Neuronal stem cell (in vitro differentiated cells): Measurements from ENCODE around the gene CIT.

Experiments
- DNase-seq: peaks from one replicate; pipeline ENCODE4 v3.0.0-alpha.2; 2013; ENCODE audit warnings: low spot score
- H2AFZ ChIP-seq: one replicate; pipeline ENCODE4 v1.6.1; 2013; ENCODE audit warnings: mild to moderate bottlenecking, low read length, inconsistent platforms
- H2AK5ac ChIP-seq: 2 replicates; pipeline ENCODE4 v1.6.1; 2013; ENCODE audit warnings: low read depth, mild to moderate bottlenecking, inconsistent platforms, low read length, moderate library complexity, mixed read lengths
- H2BK120ac ChIP-seq: 2 replicates; pipeline ENCODE4 v1.6.1; 2013; ENCODE audit warnings: low read depth, mild to moderate bottlenecking, inconsistent platforms, low read length, moderate library complexity, mixed read lengths
- H2BK12ac ChIP-seq: one replicate; pipeline ENCODE4 v1.6.1; 2013; ENCODE audit warnings: low read length, inconsistent platforms
- H2BK15ac ChIP-seq: 2 replicates; pipeline ENCODE4 v1.6.1; 2013; ENCODE audit warnings: mild to moderate bottlenecking, low read length, inconsistent platforms, mixed read lengths
- H2BK5ac ChIP-seq: one replicate; pipeline ENCODE4 v1.6.1; 2013; ENCODE audit warnings: inconsistent platforms, mild to moderate bottlenecking, low read length, moderate library complexity
- H3K14ac ChIP-seq: one replicate; pipeline ENCODE4 v1.6.1; 2013; ENCODE audit warnings: low read length, inconsistent platforms
- H3K18ac ChIP-seq: 2 replicates; pipeline ENCODE4 v1.6.1; 2013; ENCODE audit warnings: low read length, inconsistent platforms
- H3K23ac ChIP-seq: 2 replicates; pipeline ENCODE4 v1.6.1; 2013; ENCODE audit warnings: low read depth, mild to moderate bottlenecking, mixed read lengths, low read length, inconsistent platforms; ENCODE audit not compliant: poor library complexity
- H3K27ac ChIP-seq: replicated peaks from 3 replicates; pipeline ENCODE4 v1.5.1; 2013; ENCODE audit warnings: low read length, inconsistent platforms
- H3K27me3 ChIP-seq, 3 experiments: 2 replicates each; pipeline ENCODE4 v1.6.1; 2013; ENCODE audit warnings: low read length in 3 of 3, mild to moderate bottlenecking in 2 of 3, inconsistent platforms in 1 of 3, low read depth in 1 of 3, mixed read lengths in 1 of 3, moderate library complexity in 1 of 3; ENCODE audit not compliant: control insufficient read depth in 3 of 3, insufficient read depth in 3 of 3
- H3K36me3 ChIP-seq, 2 donors: replicated peaks in 1 of 2; 2 replicates each; pipeline ENCODE4 v1.6.1; 2013; ENCODE audit warnings: low read length in 2 of 2; ENCODE audit not compliant: control insufficient read depth in 2 of 2, insufficient read depth in 2 of 2
- H3K4ac ChIP-seq: 2 replicates; pipeline ENCODE4 v1.6.1; 2013; ENCODE audit warnings: inconsistent platforms, mild to moderate bottlenecking, low read length, moderate library complexity
- H3K4me1 ChIP-seq, 2 donors: 1 replicate in 1 of 2; 2 replicates in 1 of 2; pipeline ENCODE4 v1.6.1; 2013; ENCODE audit warnings: low read length in 2 of 2, low read depth in 1 of 2; ENCODE audit not compliant: control insufficient read depth in 2 of 2, insufficient read depth in 1 of 2
- H3K4me2 ChIP-seq: one replicate; pipeline ENCODE4 v1.6.1; 2013; ENCODE audit warnings: mild to moderate bottlenecking, low read length, inconsistent platforms; ENCODE audit not compliant: insufficient read depth, poor library complexity, severe bottlenecking
- H3K4me3 ChIP-seq, 2 donors: 2 replicates each; pipeline ENCODE4 v1.5.1; 2013; ENCODE audit warnings: low read length in 2 of 2, mild to moderate bottlenecking in 2 of 2, inconsistent platforms in 1 of 2, moderate library complexity in 1 of 2
- H3K79me1 ChIP-seq: one replicate; pipeline ENCODE4 v1.6.1; 2013; ENCODE audit warnings: low read depth, mild to moderate bottlenecking, inconsistent platforms, low read length, moderate library complexity
- H3K9ac ChIP-seq: one replicate; pipeline ENCODE4 v1.6.1; 2013; ENCODE audit warnings: mild to moderate bottlenecking, low read depth, low read length, inconsistent platforms; ENCODE audit not compliant: poor library complexity
- H3K9me3 ChIP-seq, 2 donors: replicated peaks in 1 of 2; 2 replicates each; pipeline versions ENCODE3 to v1.6.1; 2013; ENCODE audit warnings: low read length in 2 of 2, mild to moderate bottlenecking in 2 of 2, inconsistent platforms in 1 of 2, low read depth in 1 of 2, mixed read lengths in 1 of 2, moderate library complexity in 1 of 2; ENCODE audit not compliant: control insufficient read depth in 2 of 2, insufficient read depth in 1 of 2
- H4K8ac ChIP-seq: one replicate; pipeline ENCODE4 v1.6.1; 2013; ENCODE audit warnings: low read depth, mild to moderate bottlenecking, inconsistent platforms, low read length, moderate library complexity
- H4K91ac ChIP-seq: one replicate; pipeline ENCODE4 v1.6.1; 2013; ENCODE audit warnings: low read length, low read depth, mild to moderate bottlenecking, inconsistent platforms; ENCODE audit not compliant: poor library complexity
- WGBS, 2 donors: extraction: QIAGEN DNeasy Blood & Tissue Kit; methylation state at CpG; one replicate each; pipeline ENCODE4 v1.1.7; 2013; ENCODE audit warnings: missing lambda C conversion rate in 2 of 2, mixed read lengths in 1 of 2; ENCODE audit not compliant: insufficient read length in 2 of 2, insufficient replicate concordance in 1 of 2; ENCODE audit errors: extremely low coverage in 2 of 2; 5-methylcytosine and 5-hydroxymethylcytosine counted together

CIT gene

GRCh38 chr12:119712721-119713120 lies 164.4 kb downstream of the CIT start:
- H2BK120ac ChIP-seq: no peak overlapping the region

GRCh38 chr12:119711693-119712092 lies 165.4 kb downstream of the CIT start:
- WGBS, 2 donors: no CpG with 5 or more reads among the region's 4 CpGs

More at GRCh38 chr12:119712721-119713120, 164.4 kb downstream of the CIT start:
- Histone ChIP-seq H3K9me3 (peaks cover 1 to 7% of the 10 kb centered on the region in 2 donors), H3K4me3 (no peak overlapping the region), H3K23ac (no peak overlapping the region), H2BK12ac (no peak overlapping the region), H3K18ac (no peak overlapping the region), H4K91ac (no peak overlapping the region), H2BK5ac (no peak overlapping the region), H4K8ac (no peak overlapping the region), H3K79me1 (no peaks in the 10 kb centered on the region), H3K4me1 (no peaks in the 10 kb centered on the region), H3K36me3 (peaks cover 48 to 97% of the 10 kb centered on the region in 2 donors), H3K4me2 (no peak overlapping the region), H2BK15ac (no peak overlapping the region), H3K27ac (no peak overlapping the region), H3K9ac (no peak overlapping the region), H3K27me3 (no peaks in the 10 kb centered on the region), H2AK5ac (no peak overlapping the region), H2AFZ (no peak overlapping the region), H3K4ac (no peak overlapping the region), H3K14ac (no peak overlapping the region)
- no CpG with 5 or more reads among the region's 11 CpGs for WGBS, 2 donors
- DNase-seq: no peak

GRCh38 chr12:119710965-119711551 lies 166.1 kb downstream of the CIT start:
- no peak overlapping the region for H2AFZ ChIP-seq
- H3K27me3 ChIP-seq: no peaks in the 10 kb centered on the region
- no peaks in the 10 kb centered on the region for H3K4me1 ChIP-seq
- H3K4me3 ChIP-seq: no peak overlapping the region
- H4K91ac ChIP-seq: no peak overlapping the region
- WGBS, 2 donors: no CpG with 5 or more reads among the region's 15 CpGs
- no peak overlapping the region for H4K8ac ChIP-seq
- no peak overlapping the region for H2BK120ac ChIP-seq
- H3K4me2 ChIP-seq: no peak overlapping the region
- H3K36me3 ChIP-seq: peaks cover 48 to 100% of the 10 kb centered on the region in 2 donors
- no peak overlapping the region for H2AK5ac ChIP-seq
- no peak overlapping the region for H3K4ac ChIP-seq
- H3K9me3 ChIP-seq: peaks cover 1 to 7% of the 10 kb centered on the region in 2 donors
- no peaks in the 10 kb centered on the region for H3K79me1 ChIP-seq
- H3K27ac ChIP-seq: no peak overlapping the region
- H3K18ac ChIP-seq: no peak overlapping the region
- no peak for DNase-seq
- no peak overlapping the region for H2BK15ac ChIP-seq
- H3K14ac ChIP-seq: no peak overlapping the region
- no peak overlapping the region for H2BK5ac ChIP-seq
- H3K9ac ChIP-seq: no peak overlapping the region
- H3K23ac ChIP-seq: no peak overlapping the region
- H2BK12ac ChIP-seq: no peak overlapping the region

More at GRCh38 chr12:119711693-119712092, 165.4 kb downstream of the CIT start:
- no peak overlapping the region for H2AFZ ChIP-seq
- no peaks in the 10 kb centered on the region for H3K79me1 ChIP-seq
- H2BK15ac ChIP-seq: no peak overlapping the region
- no peaks in the 10 kb centered on the region for H3K4me1 ChIP-seq
- no peak overlapping the region for H3K9ac ChIP-seq
- no peak overlapping the region for H3K27ac ChIP-seq
- H3K4me2 ChIP-seq: no peak overlapping the region
- H2AK5ac ChIP-seq: no peak overlapping the region
- H3K14ac ChIP-seq: no peak overlapping the region
- no peak overlapping the region for H3K23ac ChIP-seq
- H3K4me3 ChIP-seq: peak overlapping the region in 1 of 2 donors; percentile 32
- no peak overlapping the region for H2BK12ac ChIP-seq
- H2BK120ac ChIP-seq: no peak overlapping the region
- no peak overlapping the region for H2BK5ac ChIP-seq
- no peak for DNase-seq
- H3K18ac ChIP-seq: no peak overlapping the region
- peaks cover 49 to 100% of the 10 kb centered on the region in 2 donors for H3K36me3 ChIP-seq
- H4K91ac ChIP-seq: no peak overlapping the region
- H4K8ac ChIP-seq: no peak overlapping the region
- H3K9me3 ChIP-seq: peaks cover 1 to 7% of the 10 kb centered on the region in 2 donors
- no peak overlapping the region for H3K4ac ChIP-seq
- H3K27me3 ChIP-seq: no peaks in the 10 kb centered on the region

- H3K9ac ChIP-seq: no peak overlapping the region
- no peak overlapping the region for H2BK12ac ChIP-seq
- H3K4me1 ChIP-seq: no peaks in the 10 kb centered on the region
- H3K4me2 ChIP-seq: no peak overlapping the region
- no peak overlapping the region for H2BK15ac ChIP-seq
- no peak overlapping the region for H3K4ac ChIP-seq
- H2BK120ac ChIP-seq: no peak overlapping the region
- H2AFZ ChIP-seq: no peak overlapping the region
- no peak overlapping the region for H2BK5ac ChIP-seq
- WGBS, 2 donors: no CpG with 5 or more reads among the region's 11 CpGs
- peaks cover 1 to 7% of the 10 kb centered on the region in 2 donors for H3K9me3 ChIP-seq
- no peak overlapping the region for H2AK5ac ChIP-seq
- H3K79me1 ChIP-seq: no peaks in the 10 kb centered on the region
- no peak overlapping the region for H4K8ac ChIP-seq
- no peak for DNase-seq
- H3K18ac ChIP-seq: no peak overlapping the region
- H3K4me3 ChIP-seq: no peak overlapping the region
- no peak overlapping the region for H3K23ac ChIP-seq
- H3K14ac ChIP-seq: no peak overlapping the region
- H3K36me3 ChIP-seq: peaks cover 48 to 98% of the 10 kb centered on the region in 2 donors
- no peak overlapping the region for H4K91ac ChIP-seq
- no peaks in the 10 kb centered on the region for H3K27me3 ChIP-seq
- H3K27ac ChIP-seq: no peak overlapping the region
Observed at GRCh38 chr12:119710374-119710964, 166.7 kb downstream of the CIT start.
